Endothelial cell of umbilical vein (primary cell): ENCODE results near the gene PDE11A. TPM values are rescaled to one million over a fixed set of nuclear protein-coding genes. Genes with fewer than 3 reads are reported as not detected.

Experiments used
- BruUV-seq: library from RNA; stranded (reverse); fragments of 400-500 nt; replicated peaks from 2 replicates; lab custom pipeline; 2021; lab: Mats Ljungman, UMichigan
- CTCF ChIA-PET: fragments of 300-600, 350-600 bp; sonication (Branson Sonifier 250); formaldehyde crosslinking; loops from one replicate; lab custom pipeline; 2021; ENCODE audit warnings: antibody characterized with exemption, inconsistent platforms; lab: Charles Lee
- POLR2A ChIA-PET: fragments of 300-600, 350-600 bp; sonication (Branson Sonifier 250); formaldehyde crosslinking; loops from one replicate; lab custom pipeline; 2021; ENCODE audit warnings: antibody characterized with exemption, inconsistent platforms; lab: Charles Lee
- DNase-seq: peaks from one replicate; pipeline ENCODE4 v3.0.0-alpha.2; 2011; ENCODE audit warnings: low read depth, low spot score
- FAIRE-seq: peaks from 2 replicates; lab custom pipeline; 2011; peaks lifted over from hg19 to GRCh38; lab: Jason Lieb, UNC
- H2AFZ ChIP-seq: 2 replicates; pipeline ENCODE4 v1.6.0; 2012; ENCODE audit warnings: low read depth, low read length, control low read depth, inconsistent platforms
- H3K27ac ChIP-seq: 2 replicates; pipeline ENCODE4 v1.5.1; 2011; ENCODE audit warnings: low read depth, mild to moderate bottlenecking, control low read depth, low read length, moderate library complexity; ENCODE audit not compliant: insufficient read depth
- H3K27me3 ChIP-seq, 2 experiments: 2 replicates each; pipeline versions ENCODE4 v1.6.0 to v1.6.1; 2011; ENCODE audit warnings: low read length in 2 of 2, mixed read lengths in 1 of 2; ENCODE audit not compliant: control insufficient read depth in 2 of 2, insufficient read depth in 2 of 2
- H3K36me3 ChIP-seq, 2 experiments: 2 replicates in 1 of 2; 3 replicates in 1 of 2; pipeline ENCODE4 v1.5.1; 2011; ENCODE audit warnings: low read length in 2 of 2, mild to moderate bottlenecking in 1 of 2, moderate library complexity in 1 of 2; ENCODE audit not compliant: control insufficient read depth in 2 of 2, insufficient read depth in 2 of 2; ENCODE audit errors: extremely low read depth in 1 of 2
- H3K4me1 ChIP-seq: 3 replicates; pipeline ENCODE4 v1.5.1; 2011; ENCODE audit warnings: mild to moderate bottlenecking, low read length; ENCODE audit not compliant: control insufficient read depth, insufficient read depth; ENCODE audit errors: extremely low read depth
- H3K4me2 ChIP-seq: 2 replicates; pipeline ENCODE4 v1.6.1; 2011; ENCODE audit warnings: low read length, control low read depth, mixed read lengths; ENCODE audit not compliant: insufficient read depth
- H3K4me3 ChIP-seq, 3 experiments: fragments of 200-600 bp in 1 of 3; sonication (generic), shearing (Covaris generic) in 1 of 3; replicated peaks in 1 of 3; 2 replicates each; pipeline ENCODE4 v1.5.1; 2011 to 2016; ENCODE audit warnings: control low read depth in 3 of 3, low read length in 3 of 3, mild to moderate bottlenecking in 2 of 3, inconsistent platforms in 1 of 3, low read depth in 1 of 3, moderate library complexity in 1 of 3; ENCODE audit not compliant: insufficient read depth in 1 of 3
- H3K79me2 ChIP-seq: 2 replicates; pipeline ENCODE4 v1.6.0; 2012; ENCODE audit warnings: low read length, inconsistent platforms; ENCODE audit not compliant: control insufficient read depth, insufficient read depth
- H3K9ac ChIP-seq: replicated peaks from 2 replicates; pipeline ENCODE3; 2011; ENCODE audit warnings: low read length, control low read depth; ENCODE audit not compliant: insufficient read depth; ENCODE audit errors: extremely low read depth
- H3K9me1 ChIP-seq: replicated peaks from 3 replicates; pipeline ENCODE4 v1.6.0; 2011; ENCODE audit warnings: mild to moderate bottlenecking, low read length; ENCODE audit not compliant: control insufficient read depth, insufficient read depth; ENCODE audit errors: extremely low read depth
- H3K9me3 ChIP-seq: replicated peaks from 2 replicates; pipeline ENCODE4 v1.5.1; 2012; ENCODE audit warnings: low read length, inconsistent platforms; ENCODE audit not compliant: control insufficient read depth, insufficient read depth
- H4K20me1 ChIP-seq: replicated peaks from 2 replicates; pipeline ENCODE3; 2011; ENCODE audit warnings: mild to moderate bottlenecking, low read length; ENCODE audit not compliant: control insufficient read depth, insufficient read depth; ENCODE audit errors: extremely low read depth
- CTCF ChIP-seq, 2 donors: IDR thresholded peaks; 1 replicate in 1 of 2; 2 replicates in 1 of 2; pipeline ENCODE4 v1.5.1; 2011; ENCODE audit warnings: low read length in 2 of 2, mild to moderate bottlenecking in 2 of 2, moderate library complexity in 2 of 2, control low read depth in 1 of 2, inconsistent platforms in 1 of 2, low read depth in 1 of 2; ENCODE audit not compliant: insufficient read depth in 1 of 2; ENCODE audit errors: extremely low read depth in 1 of 2
- GATA2 ChIP-seq: IDR thresholded peaks from 2 replicates; pipeline ENCODE4 v1.7.0; 2011; ENCODE audit warnings: low read depth, mild to moderate bottlenecking, moderate library complexity, mixed read lengths, low read length; ENCODE audit not compliant: insufficient read length, insufficient read depth
- JUN ChIP-seq: IDR thresholded peaks from 2 replicates; pipeline ENCODE4 v1.6.1; 2011; ENCODE audit warnings: borderline replicate concordance, low read depth; ENCODE audit not compliant: insufficient read length, insufficient read depth
- dilution Hi-C: fragments of 300-500 bp; cut with MboI; formaldehyde crosslinking; loops from one replicate; pipeline ENCODE4 v1.15.0; 2019; ENCODE audit warnings: low sequenced_read_pairs; ENCODE audit not compliant: extremely low pct_ligation_motif_present
- intact Hi-C: fragments of 100-400 bp; cut with micrococcal nuclease; formaldehyde crosslinking; loops from one replicate; pipeline ENCODE4 v1.10.0; 2022
- polyA plus RNA-seq, 4 experiments: library from polyadenylated mRNA; depleted of rRNA in 3 of 4; stranded (reverse) in 3 of 4; unstranded in 1 of 4; fragments of >200 nt; gene quantifications; 2 replicates each; pipeline versions ENCODE4 v1.2.1 to v1.2.3, GENCODE V29; 2011 to 2012; ENCODE audit warnings: missing spikeins in 1 of 4
- total RNA-seq: library from RNA; stranded (reverse); gene quantifications from 2 replicates; pipeline ENCODE4 v1.2.3, GENCODE V29; 2021

PDE11A gene
- total and polyA plus RNA-seq, 2 donors (not counting 3 experiments of a cell fraction or from before 2014, with no cell fraction given), result 0.07 to 0.51 TPM

- no peaks in the 10 kb centered on the region for H3K9me1 ChIP-seq
- H3K79me2 ChIP-seq, result no peaks in the 10 kb centered on the region
- H3K4me3 ChIP-seq, result no peak overlapping the region
- BruUV-seq, result no TSS peak
- dilution Hi-C loops (no loop called here), intact Hi-C loops (no loop called here)
- TF ChIP-seq CTCF (IDR thresholded peaks at IDR 0.05; ENCODE audit: extremely low read depth in 1 of 2, insufficient read depth in 1 of 2, low read depth in 1 of 2, low read length in 2 of 2), result no peak
- no peak for TF ChIP-seq JUN
- DNase-seq, result no peak
- ChIA-PET CTCF (no interaction called here), POLR2A (no interaction called here)
- no peak overlapping the region for H2AFZ ChIP-seq
- no peaks in the 10 kb centered on the region for H3K9me3 ChIP-seq
- no peak overlapping the region for H3K4me2 ChIP-seq
- H4K20me1 ChIP-seq, result no peaks in the 10 kb centered on the region
- peaks cover 7% of the 10 kb centered on the region for H3K4me1 ChIP-seq
- no peaks in the 10 kb centered on the region for H3K36me3 ChIP-seq
- no peak for FAIRE-seq
- H3K9ac ChIP-seq, result no peak overlapping the region
- no peak overlapping the region for H3K27ac ChIP-seq
- peaks cover 5 to 11% of the 10 kb centered on the region in 2 experiments for H3K27me3 ChIP-seq
Observed at GRCh38 chr2:177676636-177677035, 395.9 kb downstream of the PDE11A start.

- DNase-seq (no peak), FAIRE-seq (no peak)
- ChIA-PET POLR2A (no interaction called here), CTCF (interaction anchor here (1.1 kb wide), 1 partner anchor 45 kb away, joined by 4 read pairs; no protein-coding TSS in a partner anchor)
- Histone ChIP-seq H3K9me3 (no peaks in the 10 kb centered on the region), H3K9ac (no peak overlapping the region), H2AFZ (no peak overlapping the region), H3K27ac (no peak overlapping the region), H3K4me3 (no peak overlapping the region), H3K27me3 (peaks cover 5 to 11% of the 10 kb centered on the region in 2 experiments), H3K4me1 (peaks cover 7% of the 10 kb centered on the region), H4K20me1 (no peaks in the 10 kb centered on the region), H3K4me2 (no peak overlapping the region), H3K9me1 (no peaks in the 10 kb centered on the region), H3K36me3 (no peaks in the 10 kb centered on the region), H3K79me2 (no peaks in the 10 kb centered on the region)
- intact Hi-C loops (no loop called here), dilution Hi-C loops (no loop called here)
- BruUV-seq, result no TSS peak
- no peak for TF ChIP-seq GATA2
- TF ChIP-seq JUN, result no peak
Observed at GRCh38 chr2:177675825-177676224, 396.8 kb downstream of the PDE11A start.
